ENCODE measurements around the gene TMEM132D. TPM values are rescaled to one million over a fixed set of nuclear protein-coding genes. Genes with fewer than 3 reads are reported as not detected.

TMEM132D gene
- total RNA-seq, 1 donor: not detected

DNA sequence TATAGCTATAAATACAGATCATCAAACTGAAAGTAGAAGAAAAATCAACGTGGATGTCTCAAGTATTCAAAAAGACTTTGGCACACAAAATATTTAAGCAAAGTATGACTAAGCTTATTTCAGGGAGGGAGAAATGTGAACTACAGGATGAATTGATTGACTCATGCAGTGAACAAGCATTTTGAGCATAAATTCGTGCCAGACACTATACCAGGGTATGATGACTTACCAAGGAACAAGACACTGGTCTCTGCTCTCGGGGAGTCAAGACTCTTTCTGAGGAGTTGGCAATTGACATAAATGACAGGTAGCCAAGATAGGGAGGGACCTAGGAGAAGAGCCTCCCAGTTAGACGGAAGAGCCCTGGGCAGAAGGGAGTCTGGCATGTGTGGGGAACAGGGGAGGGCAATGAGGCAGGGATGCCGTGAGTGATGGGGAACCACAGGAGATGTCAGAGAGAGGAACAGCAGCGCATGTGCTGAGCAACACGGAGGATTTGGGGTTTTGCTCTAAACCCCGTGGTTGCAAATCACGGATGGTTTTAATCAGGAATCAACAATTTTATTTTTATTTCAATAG is 115.2 kb downstream of the TMEM132D start:
- no peak overlapping the region for H2AFZ ChIP-seq (ENCODE audit: low read length)
- DNase-seq (ENCODE audit: insufficient read length, low spot score, missing footprints): no peak

DNA sequence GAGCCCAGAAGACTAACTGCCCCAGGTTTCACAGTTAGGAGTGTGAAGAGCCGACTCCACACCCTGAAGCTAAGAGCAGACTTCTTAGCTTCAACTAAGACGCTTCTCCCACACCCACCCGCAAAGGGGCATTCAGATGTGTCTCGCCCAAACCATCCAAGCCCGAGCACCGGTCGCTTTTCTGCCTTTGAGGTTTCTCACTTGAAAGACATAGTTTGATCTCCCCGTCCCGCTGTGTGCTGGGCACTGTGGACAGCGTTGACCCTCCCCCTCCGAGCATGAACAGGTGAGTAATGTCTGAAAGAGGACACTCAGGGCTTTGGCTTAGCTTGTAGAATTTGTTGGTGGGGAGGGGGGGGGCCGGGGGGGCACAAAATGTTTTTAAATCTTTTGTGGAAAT is 123.8 kb downstream of the TMEM132D start:
- TF ChIP-seq, protein P1, sequence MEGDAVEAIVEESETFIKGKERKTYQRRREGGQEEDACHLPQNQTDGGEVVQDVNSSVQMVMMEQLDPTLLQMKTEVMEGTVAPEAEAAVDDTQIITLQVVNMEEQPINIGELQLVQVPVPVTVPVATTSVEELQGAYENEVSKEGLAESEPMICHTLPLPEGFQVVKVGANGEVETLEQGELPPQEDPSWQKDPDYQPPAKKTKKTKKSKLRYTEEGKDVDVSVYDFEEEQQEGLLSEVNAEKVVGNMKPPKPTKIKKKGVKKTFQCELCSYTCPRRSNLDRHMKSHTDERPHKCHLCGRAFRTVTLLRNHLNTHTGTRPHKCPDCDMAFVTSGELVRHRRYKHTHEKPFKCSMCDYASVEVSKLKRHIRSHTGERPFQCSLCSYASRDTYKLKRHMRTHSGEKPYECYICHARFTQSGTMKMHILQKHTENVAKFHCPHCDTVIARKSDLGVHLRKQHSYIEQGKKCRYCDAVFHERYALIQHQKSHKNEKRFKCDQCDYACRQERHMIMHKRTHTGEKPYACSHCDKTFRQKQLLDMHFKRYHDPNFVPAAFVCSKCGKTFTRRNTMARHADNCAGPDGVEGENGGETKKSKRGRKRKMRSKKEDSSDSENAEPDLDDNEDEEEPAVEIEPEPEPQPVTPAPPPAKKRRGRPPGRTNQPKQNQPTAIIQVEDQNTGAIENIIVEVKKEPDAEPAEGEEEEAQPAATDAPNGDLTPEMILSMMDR (IDR thresholded peaks at IDR 0.05; ENCODE audit: extremely low read depth, low read depth, low read length): no peak
- no peak for DNase-seq (ENCODE audit: insufficient read length, low spot score, missing footprints)
- H3K9me3 ChIP-seq (ENCODE audit: low read depth, low read length): no peaks in the 10 kb centered on the region
- no peak overlapping the region for H3K4me2 ChIP-seq (ENCODE audit: insufficient read depth, low read length)
- no peaks in the 10 kb centered on the region for H3K27me3 ChIP-seq (ENCODE audit: insufficient read depth, low read length)
- H4K20me1 ChIP-seq (ENCODE audit: insufficient read depth, low read length): no peaks in the 10 kb centered on the region
- H3K4me3 ChIP-seq (ENCODE audit: insufficient read depth, low read length): no peak overlapping the region
- no peaks in the 10 kb centered on the region for H3K79me2 ChIP-seq (ENCODE audit: insufficient read depth, low read length)
- H3K4me1 ChIP-seq (ENCODE audit: insufficient read depth, low read length): no peaks in the 10 kb centered on the region
- no peak overlapping the region for H2AFZ ChIP-seq (ENCODE audit: low read length)
- H3K27ac ChIP-seq (ENCODE audit: low read depth, low read length): no peak overlapping the region
- no peaks in the 10 kb centered on the region for H3K36me3 ChIP-seq (ENCODE audit: insufficient read depth, low read length)

More for the DNA sequence above, 115.2 kb downstream of the TMEM132D start:
- no peaks in the 10 kb centered on the region for H3K27me3 ChIP-seq (ENCODE audit: insufficient read depth, low read length)
- TF ChIP-seq, protein P1 (IDR thresholded peaks at IDR 0.05; ENCODE audit: extremely low read depth, low read depth, low read length): no peak
- H3K36me3 ChIP-seq (ENCODE audit: insufficient read depth, low read length): no peaks in the 10 kb centered on the region
- H3K4me1 ChIP-seq (ENCODE audit: insufficient read depth, low read length): no peaks in the 10 kb centered on the region
- H3K4me3 ChIP-seq (ENCODE audit: insufficient read depth, low read length): no peak overlapping the region
- H3K27ac ChIP-seq (ENCODE audit: low read depth, low read length): no peak overlapping the region
- no peaks in the 10 kb centered on the region for H4K20me1 ChIP-seq (ENCODE audit: insufficient read depth, low read length)
- H3K79me2 ChIP-seq (ENCODE audit: insufficient read depth, low read length): no peaks in the 10 kb centered on the region
- no peaks in the 10 kb centered on the region for H3K9me3 ChIP-seq (ENCODE audit: low read depth, low read length)
- H3K4me2 ChIP-seq (ENCODE audit: insufficient read depth, low read length): no peak overlapping the region

DNA sequence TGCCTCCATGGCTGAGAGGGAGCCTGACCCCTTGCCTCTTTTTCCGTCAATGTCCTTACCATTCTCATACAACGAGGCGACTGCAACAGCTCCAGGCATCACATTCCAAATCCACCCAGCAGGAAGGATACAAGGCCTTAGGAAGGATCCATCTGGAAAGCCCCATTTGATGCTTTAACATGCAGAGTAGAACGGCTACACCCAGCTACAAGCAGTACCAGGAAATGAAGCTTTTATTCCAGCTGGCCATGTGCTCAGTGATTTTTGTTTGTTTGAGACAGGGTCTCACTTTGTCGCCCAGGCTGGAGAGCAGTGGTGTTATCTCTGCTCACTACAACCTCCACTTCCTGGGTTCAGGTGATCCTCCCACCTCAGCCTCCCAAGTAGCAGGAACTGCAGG is 124.8 kb downstream of the TMEM132D start:
- Histone ChIP-seq H3K4me1 (ENCODE audit: insufficient read depth, low read length) (no peaks in the 10 kb centered on the region), H4K20me1 (ENCODE audit: insufficient read depth, low read length) (no peaks in the 10 kb centered on the region), H3K4me2 (ENCODE audit: insufficient read depth, low read length) (no peak overlapping the region), H3K27ac (ENCODE audit: low read depth, low read length) (no peak overlapping the region), H3K36me3 (ENCODE audit: insufficient read depth, low read length) (no peaks in the 10 kb centered on the region), H3K4me3 (ENCODE audit: insufficient read depth, low read length) (no peak overlapping the region), H3K79me2 (ENCODE audit: insufficient read depth, low read length) (no peaks in the 10 kb centered on the region), H2AFZ (ENCODE audit: low read length) (no peak overlapping the region), H3K27me3 (ENCODE audit: insufficient read depth, low read length) (no peaks in the 10 kb centered on the region), H3K9me3 (ENCODE audit: low read depth, low read length) (no peaks in the 10 kb centered on the region)
- no peak for DNase-seq (ENCODE audit: insufficient read length, low spot score, missing footprints)
- TF ChIP-seq, protein P1 (IDR thresholded peaks at IDR 0.05; ENCODE audit: extremely low read depth, low read depth, low read length): no peak

DNA sequence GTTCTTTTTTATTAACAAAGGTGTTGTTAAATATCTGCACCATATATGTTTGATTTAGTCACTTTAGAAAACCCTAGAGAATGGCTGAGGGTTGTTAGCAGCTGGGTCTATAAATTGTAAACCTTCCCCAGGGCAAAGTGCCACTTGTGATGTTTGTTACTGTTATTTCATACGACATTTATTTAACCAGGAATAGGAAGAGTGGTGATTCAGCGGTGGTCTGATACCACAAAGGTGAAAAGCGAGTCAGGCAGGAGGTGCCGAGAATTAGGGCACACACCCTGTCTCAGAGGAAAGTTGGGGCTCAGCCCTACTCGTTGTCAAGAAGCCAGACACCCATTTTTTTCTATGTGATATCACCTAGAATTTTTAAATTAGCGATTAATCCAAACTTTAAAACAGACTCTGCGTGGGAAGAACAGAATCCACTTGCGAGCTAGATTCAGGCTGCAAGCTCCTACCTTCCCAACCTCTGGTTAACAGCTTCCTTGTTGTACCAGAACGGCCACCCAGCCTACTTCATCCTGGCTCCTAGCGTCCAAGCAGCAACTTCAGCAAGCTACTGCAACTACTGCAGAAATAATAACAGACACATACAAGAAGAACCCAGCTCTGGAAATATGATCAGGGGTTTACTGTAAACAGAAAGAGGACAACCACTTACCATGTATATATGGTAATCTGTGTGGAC is 126.7 kb downstream of the TMEM132D start:
- no peak overlapping the region for H2AFZ ChIP-seq (ENCODE audit: low read length)
- H3K4me2 ChIP-seq (ENCODE audit: insufficient read depth, low read length): no peak overlapping the region
- DNase-seq (ENCODE audit: insufficient read length, low spot score, missing footprints): no peak
- H3K36me3 ChIP-seq (ENCODE audit: insufficient read depth, low read length): no peaks in the 10 kb centered on the region
- no peaks in the 10 kb centered on the region for H3K79me2 ChIP-seq (ENCODE audit: insufficient read depth, low read length)
- TF ChIP-seq, protein P1 (IDR thresholded peaks at IDR 0.05; ENCODE audit: extremely low read depth, low read depth, low read length): no peak
- no peak overlapping the region for H3K27ac ChIP-seq (ENCODE audit: low read depth, low read length)
- no peak overlapping the region for H3K4me3 ChIP-seq (ENCODE audit: insufficient read depth, low read length)
- no peaks in the 10 kb centered on the region for H3K4me1 ChIP-seq (ENCODE audit: insufficient read depth, low read length)
- H3K9me3 ChIP-seq (ENCODE audit: low read depth, low read length): no peaks in the 10 kb centered on the region
- no peaks in the 10 kb centered on the region for H4K20me1 ChIP-seq (ENCODE audit: insufficient read depth, low read length)
- H3K27me3 ChIP-seq (ENCODE audit: insufficient read depth, low read length): no peaks in the 10 kb centered on the region

All from osteoblast (primary cell).